ENCODE measurements around the gene ANKS1A.

Gene ANKS1A

DNA sequence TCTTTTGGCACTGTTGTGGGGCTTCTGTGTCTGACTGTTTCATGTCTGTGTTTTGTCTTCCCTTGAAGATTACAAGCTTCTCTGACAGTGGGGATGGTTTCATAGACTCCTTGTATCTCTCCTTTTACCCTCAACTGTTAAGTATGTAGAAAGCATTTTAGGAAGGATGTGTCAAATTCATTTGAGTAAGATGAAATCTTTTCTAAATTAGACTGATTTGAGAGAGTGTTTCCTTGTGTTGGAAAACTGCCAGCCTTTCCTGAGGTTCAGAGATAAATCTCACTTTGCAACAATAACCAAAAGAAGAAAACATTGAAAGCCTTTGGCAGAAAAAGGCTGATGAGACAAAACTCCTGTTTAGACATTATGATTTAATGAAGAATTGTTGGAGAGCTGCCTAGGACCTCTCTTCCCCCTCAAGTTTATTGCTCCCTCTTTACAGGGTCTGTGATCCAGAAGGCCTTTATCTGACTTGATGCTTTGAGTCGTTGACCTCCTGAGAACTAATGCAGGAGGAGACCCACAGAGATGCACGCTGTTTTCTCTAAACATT lies 68.3 kb downstream of the ANKS1A start:
- DNase-seq: no peak
- ATAC-seq: no peak

DNA sequence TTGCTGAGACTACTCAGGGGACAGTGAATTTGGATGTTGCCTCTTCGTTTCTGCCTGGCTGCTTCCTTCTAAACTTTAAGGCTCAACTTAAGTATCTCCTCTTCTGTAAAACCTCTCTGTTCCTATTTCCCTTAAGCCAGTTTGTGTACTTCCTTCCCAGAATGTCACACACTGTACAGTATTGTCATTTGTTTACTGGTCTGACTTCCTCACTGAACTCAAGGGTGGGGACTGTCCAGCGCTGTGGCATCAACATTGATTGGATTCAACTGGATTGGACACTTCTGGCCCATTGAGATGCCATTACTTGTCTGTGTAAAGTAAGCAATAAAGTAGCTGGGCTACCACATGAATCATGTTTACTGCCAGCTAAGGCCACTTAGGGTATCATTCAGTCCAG lies 69.7 kb downstream of the ANKS1A start:
- DNase-seq (no peak), ATAC-seq (no peak)

- ATAC-seq (no peak), DNase-seq (no peak)
Measured at GRCh38 chr6:34959224-34959623, 70.2 kb downstream of the ANKS1A start.

DNA sequence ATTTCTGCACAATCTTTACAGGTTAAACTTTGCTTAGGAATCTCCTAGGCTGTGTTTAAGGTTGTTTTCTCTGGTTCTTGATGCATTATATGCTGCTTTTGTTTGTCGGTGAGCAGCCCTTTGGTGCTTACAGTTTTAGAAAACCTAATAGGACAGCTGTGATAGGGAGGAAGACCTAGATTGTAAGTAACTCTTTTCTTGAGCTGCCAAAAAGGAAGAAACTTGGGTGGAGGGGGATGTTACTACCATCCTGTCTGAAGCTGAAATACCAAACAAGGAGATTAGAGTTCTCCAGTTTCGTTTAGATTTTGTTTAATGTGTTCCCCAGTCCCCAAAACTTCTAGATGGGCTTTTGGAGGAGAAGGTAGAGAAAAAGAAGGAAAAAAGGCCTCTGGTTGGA lies 72.0 kb downstream of the ANKS1A start:
- no peak for ATAC-seq

GRCh38 chr6:34961574-34961973 lies 72.5 kb downstream of the ANKS1A start:
- no peak for ATAC-seq

More for the DNA sequence above, 72.0 kb downstream of the ANKS1A start:
- no peak for DNase-seq

GRCh38 chr6:34964564-34964963 lies 75.5 kb downstream of the ANKS1A start:
- DNase-seq (no peak), ATAC-seq (no peak)

More at GRCh38 chr6:34961574-34961973, 72.5 kb downstream of the ANKS1A start:
- DNase-seq: no peak

- DNase-seq (no peak), ATAC-seq (no peak)
Measured at GRCh38 chr6:34967461-34967860, 78.4 kb downstream of the ANKS1A start.

GRCh38 chr6:34969662-34970265 lies 80.7 kb downstream of the ANKS1A start:
- ATAC-seq: no peak
- DNase-seq: no peak

DNA sequence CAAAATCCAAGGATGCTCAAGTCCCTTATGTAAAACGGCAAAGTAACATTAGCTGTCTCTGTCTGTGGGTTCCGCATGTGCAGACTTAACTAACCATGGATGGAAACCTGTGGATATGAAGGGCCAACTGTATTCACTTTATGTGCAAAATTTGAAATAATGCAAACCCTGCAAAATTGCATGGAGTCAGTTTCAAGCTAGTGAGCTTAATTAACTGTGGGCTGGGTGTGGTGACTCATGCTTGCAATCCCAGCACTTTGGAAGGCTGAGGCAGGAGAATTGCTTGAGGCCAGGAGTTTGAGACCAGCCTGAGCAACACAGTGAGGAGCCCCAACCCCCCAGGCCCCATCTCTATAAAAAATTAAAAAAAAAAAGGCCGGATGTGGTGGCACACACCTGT lies 81.4 kb downstream of the ANKS1A start:
- DNase-seq (no peak), ATAC-seq (no peak)

DNA sequence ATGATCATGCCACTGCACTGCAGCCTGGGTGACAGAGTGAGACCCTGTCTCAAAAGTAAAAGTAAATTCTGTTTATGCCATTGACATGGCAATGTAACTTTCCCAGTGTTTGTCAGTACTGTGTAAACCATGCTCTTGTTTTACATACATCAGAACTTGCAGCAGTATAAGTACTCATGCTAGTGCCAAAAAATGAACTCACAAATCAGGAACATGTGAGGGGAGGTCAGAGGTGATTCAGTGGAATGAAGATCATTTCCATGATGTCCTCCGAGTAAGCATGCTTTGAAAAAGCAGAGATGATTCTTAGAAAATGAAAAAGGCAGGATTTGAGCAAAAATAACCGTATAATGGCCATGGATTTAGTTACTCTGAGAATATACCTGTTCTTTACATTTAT lies 81.9 kb downstream of the ANKS1A start:
- no peak for ATAC-seq
- DNase-seq: no peak

DNA sequence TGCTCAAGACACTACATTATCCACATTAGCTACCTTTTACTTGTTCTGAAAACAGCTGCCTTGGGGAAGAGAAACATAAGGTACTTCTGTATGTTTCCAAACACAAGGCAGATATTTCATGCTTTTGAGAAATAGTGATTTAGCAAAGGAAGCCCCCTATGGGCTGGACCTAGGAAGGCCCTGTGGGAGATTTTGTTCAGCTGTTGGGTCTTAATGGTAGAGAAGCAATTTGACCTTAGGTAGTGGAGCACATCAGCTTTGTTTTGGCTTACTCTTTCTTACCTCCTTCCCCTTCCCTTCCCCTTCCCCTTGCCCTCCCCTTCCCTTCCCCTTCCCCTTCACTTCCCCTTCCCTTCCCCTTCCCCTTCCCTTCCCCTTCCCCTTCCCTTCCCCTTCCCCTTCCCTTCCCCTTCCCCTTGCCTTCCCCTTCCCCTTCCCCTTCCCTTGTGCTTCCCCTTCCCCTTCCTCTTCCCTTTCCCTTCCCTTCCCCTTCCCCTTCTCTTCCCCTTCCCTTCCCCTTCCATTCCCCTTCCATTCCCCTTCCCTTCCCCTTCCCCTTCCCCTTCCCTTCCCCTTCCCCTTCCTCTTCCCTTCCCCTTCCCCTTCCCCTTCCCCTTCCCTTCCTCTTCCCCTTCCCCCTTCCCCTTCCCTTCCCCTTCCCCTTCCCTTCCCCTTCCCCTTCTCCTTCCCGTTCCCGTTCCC lies 84.6 kb downstream of the ANKS1A start:
- DNase-seq: no peak
- ATAC-seq: no peak

GRCh38 chr6:34974249-34974642 lies 85.2 kb downstream of the ANKS1A start:
- ATAC-seq (no peak), DNase-seq (no peak)

DNA sequence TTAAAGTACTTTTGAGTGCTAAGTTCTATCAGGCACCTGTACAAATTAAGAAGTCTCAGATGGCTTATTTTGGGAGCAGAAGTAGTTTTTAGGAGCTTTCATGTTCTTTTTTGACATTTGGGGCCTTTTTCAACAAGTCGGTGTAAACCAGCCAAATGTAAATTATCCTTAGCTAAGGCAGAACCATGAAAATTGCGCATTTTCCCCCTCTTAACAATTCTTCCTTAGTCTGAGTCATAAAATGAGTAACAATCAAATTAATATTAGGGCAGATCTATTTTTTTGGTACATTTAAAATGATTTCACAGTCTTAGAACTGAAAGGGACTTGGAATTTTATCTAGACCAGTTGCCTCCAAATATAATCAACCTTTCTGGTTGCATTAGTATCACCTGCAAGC lies 87.2 kb downstream of the ANKS1A start:
- ATAC-seq (no peak), DNase-seq (no peak)

- DNase-seq: no peak
- ATAC-seq: no peak
Measured at GRCh38 chr6:34979218-34979617, 90.2 kb downstream of the ANKS1A start.

- DNase-seq (no peak), ATAC-seq (no peak)
Measured at GRCh38 chr6:34979994-34980393, 90.9 kb downstream of the ANKS1A start.

- ATAC-seq: no peak
- DNase-seq: no peak
Measured at GRCh38 chr6:34981366-34981765, 92.3 kb downstream of the ANKS1A start.

- no peak for ATAC-seq
Measured at GRCh38 chr6:34981951-34982350, 92.9 kb downstream of the ANKS1A start.

DNA sequence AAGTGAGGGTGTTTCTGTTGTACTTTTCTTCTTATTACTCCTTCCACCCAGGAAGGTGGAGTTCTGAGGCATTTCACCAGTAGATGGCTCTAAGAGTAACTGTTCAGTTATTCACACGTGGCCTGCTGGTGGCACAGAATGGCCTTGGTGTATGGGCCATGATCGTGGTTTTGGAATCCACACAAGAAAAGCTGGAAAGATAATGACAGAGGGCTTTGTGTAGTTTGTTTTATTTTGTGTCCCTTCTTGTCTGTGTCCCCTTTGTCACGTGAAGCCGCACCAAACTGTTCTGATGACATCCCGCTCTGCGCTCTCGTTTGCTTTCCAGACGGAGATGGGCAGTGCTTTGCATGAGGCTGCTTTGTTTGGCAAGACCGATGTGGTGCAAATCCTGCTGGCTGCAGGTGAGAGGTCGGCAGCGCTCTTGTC lies 93.4 kb downstream of the ANKS1A start:
- DNase-seq (no peak), ATAC-seq (no peak)

More at GRCh38 chr6:34981951-34982350, 92.9 kb downstream of the ANKS1A start:
- DNase-seq: no peak

DNA sequence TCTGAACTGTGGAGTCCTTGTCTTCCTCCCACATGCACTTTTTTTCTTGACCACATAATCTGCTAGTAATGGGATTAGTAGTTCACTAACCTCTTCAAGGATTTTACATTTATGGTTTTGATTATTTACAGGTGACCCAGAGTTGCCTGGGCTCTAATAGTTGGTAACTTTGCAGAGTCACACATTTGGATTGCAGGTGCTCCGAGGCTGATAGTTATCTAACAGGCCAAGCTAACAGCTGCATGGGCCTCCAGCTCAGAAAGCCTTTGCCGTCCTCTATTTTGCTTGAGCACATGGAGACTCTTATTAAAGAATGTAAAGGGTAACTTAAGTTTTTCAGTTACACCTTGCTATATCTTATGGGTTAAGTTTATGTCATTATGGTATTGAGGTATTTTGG lies 95.4 kb downstream of the ANKS1A start:
- no peak for DNase-seq

GRCh38 chr6:34985236-34985635 lies 96.2 kb downstream of the ANKS1A start:
- no peak for DNase-seq
- ATAC-seq: no peak

More for the DNA sequence above, 95.4 kb downstream of the ANKS1A start:
- ATAC-seq: no peak

GRCh38 chr6:34986845-34987246 lies 97.8 kb downstream of the ANKS1A start:
- ATAC-seq (peak; percentile 36), DNase-seq (peak; percentile 57)

DNA sequence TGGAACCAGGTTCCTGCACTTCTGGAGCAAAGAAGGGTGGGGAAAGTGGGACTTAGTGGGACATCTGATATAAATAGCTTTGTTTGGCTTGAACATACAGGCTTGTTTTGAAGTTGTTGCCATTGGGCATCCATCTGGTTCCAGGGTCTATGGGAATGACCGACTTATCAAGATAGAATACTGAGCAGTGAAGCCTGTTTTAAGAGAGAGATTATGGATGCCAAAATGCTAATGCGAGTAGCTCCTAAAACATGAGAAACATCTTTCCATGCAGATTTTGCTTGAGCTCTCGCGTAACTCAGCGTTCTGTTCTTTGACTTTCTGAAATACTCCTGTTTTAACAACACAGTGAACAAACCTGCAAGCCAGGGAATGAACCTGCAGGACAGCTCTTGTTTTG lies 98.5 kb downstream of the ANKS1A start:
- DNase-seq (no peak), ATAC-seq (no peak)

DNA sequence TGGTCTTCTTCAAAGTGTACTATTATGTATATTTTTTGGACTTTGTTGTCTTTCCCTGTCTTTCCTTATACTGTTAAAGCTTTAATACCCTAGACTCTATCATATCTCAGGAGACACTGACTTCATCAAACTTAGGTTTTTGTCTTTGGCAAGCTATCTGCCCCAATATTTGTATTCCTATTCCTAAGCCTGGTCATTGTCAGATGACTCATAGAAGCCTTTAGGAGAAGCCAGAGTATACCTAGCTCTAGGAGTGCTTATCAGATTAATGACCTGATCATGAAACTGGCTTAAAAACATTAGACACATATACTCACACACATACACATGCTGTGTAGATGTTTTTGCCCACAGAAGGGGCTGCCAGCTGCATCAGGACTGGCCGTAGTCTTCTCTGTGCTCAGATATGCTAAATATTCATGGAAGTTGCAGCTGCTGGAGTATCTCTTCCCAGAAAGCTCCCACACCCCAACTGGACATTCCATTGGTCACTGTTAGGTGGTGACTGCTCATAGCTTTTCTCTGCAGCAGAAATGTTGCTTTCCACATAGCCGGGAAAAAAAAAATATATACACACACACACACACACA lies 102.0 kb downstream of the ANKS1A start:
- DNase-seq: no peak
- no peak for ATAC-seq

All from stimulated activated naive CD8-positive, alpha-beta T cell treated with anti-CD3 and anti-CD28 coated beads, Interleukin-15, Interleukin-2, amounts not matched to agents 100 U/mL and 50 U/mL, for 24 hours (primary cell).